Smooth muscle cell (in vitro differentiated cells): Measurements from ENCODE around the gene CSTF3. TPM values are rescaled to one million over a fixed set of nuclear protein-coding genes. Genes with fewer than 3 reads are reported as not detected.

Source experiments
- DNase-seq: peaks from one replicate; lab custom pipeline; 2025; ENCODE audit not compliant: unreplicated experiment; lab: John Stamatoyannopoulos, UW
- H2AFZ ChIP-seq: fragments of 200-600 bp; sonication (generic); 2 replicates; pipeline ENCODE4 v1.6.0; 2016; ENCODE audit warnings: antibody characterized with exemption, low read depth, mild to moderate bottlenecking
- H3F3A ChIP-seq: fragments of 200-600 bp; sonication (generic); 2 replicates; pipeline ENCODE4 v1.6.0; 2017; ENCODE audit warnings: antibody characterized with exemption, low read depth
- H3K27ac ChIP-seq: fragments of 200-600 bp; sonication (generic); 2 replicates; pipeline ENCODE4 v1.5.1; 2016; ENCODE audit warnings: low read depth, mild to moderate bottlenecking
- H3K27me3 ChIP-seq: fragments of 200-600 bp; sonication (generic); 2 replicates; pipeline ENCODE4 v1.6.1; 2016; ENCODE audit warnings: low read depth, mild to moderate bottlenecking
- H3K36me3 ChIP-seq: fragments of 200-600 bp; sonication (generic); 2 replicates; pipeline ENCODE4 v1.5.1; 2016; ENCODE audit warnings: low read depth
- H3K4me1 ChIP-seq: fragments of 200-600 bp; sonication (generic); 2 replicates; pipeline ENCODE4 v1.5.1; 2016; ENCODE audit warnings: low read depth
- H3K4me2 ChIP-seq: fragments of 200-600 bp; sonication (generic); 2 replicates; pipeline ENCODE4 v1.6.0; 2016; ENCODE audit warnings: mild to moderate bottlenecking
- H3K4me3 ChIP-seq: fragments of 200-600 bp; sonication (generic); 2 replicates; pipeline ENCODE4 v1.5.1; 2016; ENCODE audit warnings: mild to moderate bottlenecking
- H3K79me2 ChIP-seq: fragments of 200-600 bp; sonication (generic); 2 replicates; pipeline ENCODE4 v1.6.0; 2016; ENCODE audit warnings: low read depth, mild to moderate bottlenecking
- H3K9ac ChIP-seq: fragments of 200-600 bp; sonication (generic); 2 replicates; pipeline ENCODE4 v1.6.0; 2016; ENCODE audit warnings: low read depth
- H3K9me3 ChIP-seq: fragments of 200-600 bp; sonication (generic); replicated peaks from 2 replicates; pipeline ENCODE4 v1.5.1; 2016; ENCODE audit warnings: low read depth
- H4K20me1 ChIP-seq: fragments of 200-600 bp; sonication (generic); 2 replicates; pipeline ENCODE4 v1.6.0; 2016; ENCODE audit warnings: low read depth
- CTCF ChIP-seq: fragments of 200-600 bp; sonication (generic); IDR thresholded peaks from 2 replicates; pipeline ENCODE4 v1.5.1; 2017; ENCODE audit warnings: borderline replicate concordance, mild to moderate bottlenecking, antibody characterized with exemption; ENCODE audit not compliant: insufficient read depth, poor library complexity, severe bottlenecking
- WGBS: methylation state at CpG from one replicate; pipeline ENCODE4 v1.1.7; 2016; ENCODE audit warnings: low lambda C conversion rate; 5-methylcytosine and 5-hydroxymethylcytosine counted together
- polyA plus RNA-seq: library from polyadenylated mRNA; unstranded; fragments of >200 nt; fragmentation: Nextera tagmentation; extraction: Ambion mirVana; gene quantifications from 2 replicates; pipeline ENCODE4 v1.2.1, GENCODE V29; 2016
- total RNA-seq: library from RNA; depleted of rRNA; stranded (reverse); fragments of >200 nt; gene quantifications from 2 replicates; pipeline ENCODE4 v1.2.3, GENCODE V29; 2014

CSTF3 gene
- total and polyA plus RNA-seq, 2 experiments from 2014 or later, result 25.9 to 30.4 TPM

GRCh38 chr11:33062137-33062536, 99.1 kb downstream of the CSTF3 start:
- Histone ChIP-seq H3K4me2 (peak overlapping the region; percentile 63), H3K9me3 (no peaks in the 10 kb centered on the region), H3K79me2 (no peaks in the 10 kb centered on the region), H3K4me1 (no peaks in the 10 kb centered on the region), H4K20me1 (no peaks in the 10 kb centered on the region), H2AFZ (no peak overlapping the region), H3K9ac (peak overlapping the region; percentile 87), H3K36me3 (no peaks in the 10 kb centered on the region), H3F3A (peaks cover 17% of the 10 kb centered on the region), H3K27ac (peak overlapping the region; percentile 99), H3K4me3 (no peak overlapping the region), H3K27me3 (no peaks in the 10 kb centered on the region)
- no peak for TF ChIP-seq CTCF
- WGBS, result 23% methylated on average over 5 of the region's 5 CpGs
- DNase-seq, result no peak

GRCh38 chr11:33060271-33060670, 101.0 kb downstream of the CSTF3 start:
- no peak for TF ChIP-seq CTCF

GRCh38 chr11:33059331-33060007, 101.8 kb downstream of the CSTF3 start:
- Histone ChIP-seq H3K4me3 (no peak overlapping the region), H2AFZ (no peak overlapping the region), H3K9me3 (no peaks in the 10 kb centered on the region), H3K36me3 (no peaks in the 10 kb centered on the region), H3F3A (peaks cover 17% of the 10 kb centered on the region), H3K9ac (no peak overlapping the region), H3K27me3 (no peaks in the 10 kb centered on the region), H3K27ac (peak overlapping the region; percentile 99), H3K79me2 (no peaks in the 10 kb centered on the region), H3K4me2 (no peak overlapping the region), H4K20me1 (no peaks in the 10 kb centered on the region), H3K4me1 (no peaks in the 10 kb centered on the region)
- no peak for TF ChIP-seq CTCF
- 72% methylated on average over 5 of the region's 5 CpGs for WGBS
- no peak for DNase-seq

More at GRCh38 chr11:33060271-33060670, 101.0 kb downstream of the CSTF3 start:
- Histone ChIP-seq H3K27ac (peak overlapping the region; percentile 99), H3K36me3 (no peaks in the 10 kb centered on the region), H3K9me3 (no peaks in the 10 kb centered on the region), H3K4me2 (no peak overlapping the region), H3F3A (peaks cover 17% of the 10 kb centered on the region), H3K4me1 (no peaks in the 10 kb centered on the region), H4K20me1 (no peaks in the 10 kb centered on the region), H2AFZ (no peak overlapping the region), H3K79me2 (no peaks in the 10 kb centered on the region), H3K4me3 (no peak overlapping the region), H3K27me3 (no peaks in the 10 kb centered on the region), H3K9ac (no peak overlapping the region)
- DNase-seq, result no peak
- 96% methylated on average over 3 of the region's 3 CpGs for WGBS

GRCh38 chr11:33057284-33057683, 104.0 kb downstream of the CSTF3 start:
- Histone ChIP-seq H3K79me2 (no peaks in the 10 kb centered on the region), H3K36me3 (no peaks in the 10 kb centered on the region), H4K20me1 (no peaks in the 10 kb centered on the region), H3K4me3 (no peak overlapping the region), H2AFZ (no peak overlapping the region), H3F3A (peaks cover 14% of the 10 kb centered on the region), H3K9ac (no peak overlapping the region), H3K4me1 (no peaks in the 10 kb centered on the region), H3K27me3 (no peaks in the 10 kb centered on the region), H3K9me3 (no peaks in the 10 kb centered on the region), H3K4me2 (no peak overlapping the region), H3K27ac (peak overlapping the region; percentile 37)
- 88% methylated on average over 1 of the region's 1 CpG for WGBS
- no peak for DNase-seq
- no peak for TF ChIP-seq CTCF
